Non-pigmented ciliary epithelial cell (primary cell): Measurements from ENCODE around the gene RFFL.

Source experiments
- DNase-seq: peaks from one replicate; pipeline ENCODE4 v3.0.0-alpha.2; 2010; ENCODE audit warnings: low read depth

RFFL gene

GRCh38 chr17:35081638-35082037 lies 18.1 kb upstream of the RFFL start:
- DNase-seq: no peak

GRCh38 chr17:35080536-35080935 lies 17.0 kb upstream of the RFFL start:
- no peak for DNase-seq

- DNase-seq: no peak
These were observed 16.3 kb upstream of the RFFL start for GRCh38 chr17:35079547-35080423.

GRCh38 chr17:35076874-35077273 lies 13.4 kb upstream of the RFFL start:
- no peak for DNase-seq

GRCh38 chr17:35074711-35075707 lies 11.5 kb upstream of the RFFL start:
- DNase-seq: no peak

- DNase-seq: no peak
These were observed 10.6 kb upstream of the RFFL start for GRCh38 chr17:35073991-35074627.

- no peak for DNase-seq
These were observed 9.8 kb upstream of the RFFL start for GRCh38 chr17:35073183-35073790.

- DNase-seq: no peak
These were observed 5.8 kb upstream of the RFFL start for GRCh38 chr17:35069311-35069710.

GRCh38 chr17:35068249-35068648 lies 4.7 kb upstream of the RFFL start:
- no peak for DNase-seq

GRCh38 chr17:35065880-35066279 lies 2.4 kb upstream of the RFFL start:
- no peak for DNase-seq

- DNase-seq: no peak
These were observed 1.2 kb upstream of the RFFL start for GRCh38 chr17:35064516-35065215.

- DNase-seq: no peak
These were observed 1.2 kb downstream of the RFFL start for GRCh38 chr17:35062308-35062707.

- DNase-seq: no peak
These were observed 6.1 kb downstream of the RFFL start for GRCh38 chr17:35057332-35057915.

- DNase-seq: no peak
These were observed 7.5 kb downstream of the RFFL start for GRCh38 chr17:35056013-35056412.

GRCh38 chr17:35053204-35053603 lies 10.3 kb downstream of the RFFL start:
- DNase-seq: no peak

GRCh38 chr17:35052780-35053179 lies 10.7 kb downstream of the RFFL start:
- no peak for DNase-seq

GRCh38 chr17:35052241-35052610 lies 11.3 kb downstream of the RFFL start:
- peak; percentile 63 for DNase-seq

GRCh38 chr17:35051579-35052240 lies 11.8 kb downstream of the RFFL start:
- DNase-seq: no peak

- DNase-seq: no peak
These were observed 12.3 kb downstream of the RFFL start for GRCh38 chr17:35051183-35051578.

- DNase-seq: no peak
These were observed 13.3 kb downstream of the RFFL start for GRCh38 chr17:35050170-35050569.
